SW 1271 (cell line): ENCODE data around the gene GNPAT.

ENCODE experiments used
- DNase-seq, 2 experiments: peaks; one replicate each; lab custom pipeline; 2025; lab: John Stamatoyannopoulos, UW

The GNPAT gene

GRCh38 chr1:231317306-231318014 lies 76.4 kb downstream of the GNPAT start:
- no peak for DNase-seq

DNA sequence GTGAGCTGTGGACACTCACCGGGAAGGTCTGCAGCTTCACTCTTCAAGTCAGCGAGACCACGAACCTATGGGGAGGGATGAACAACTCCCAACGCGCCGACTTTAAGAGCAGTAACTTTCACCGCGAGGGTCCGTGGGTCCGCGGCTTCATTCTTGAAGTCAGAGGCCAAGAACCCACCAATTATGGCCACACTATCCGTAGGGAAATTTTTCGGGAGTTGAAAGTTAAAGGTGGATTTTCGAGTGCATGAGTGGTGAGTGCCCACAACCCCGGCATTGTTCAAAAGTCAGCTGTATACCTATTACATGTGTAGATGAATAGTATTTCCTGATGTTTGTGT lies 77.0 kb downstream of the GNPAT start:
- no peak for DNase-seq

DNA sequence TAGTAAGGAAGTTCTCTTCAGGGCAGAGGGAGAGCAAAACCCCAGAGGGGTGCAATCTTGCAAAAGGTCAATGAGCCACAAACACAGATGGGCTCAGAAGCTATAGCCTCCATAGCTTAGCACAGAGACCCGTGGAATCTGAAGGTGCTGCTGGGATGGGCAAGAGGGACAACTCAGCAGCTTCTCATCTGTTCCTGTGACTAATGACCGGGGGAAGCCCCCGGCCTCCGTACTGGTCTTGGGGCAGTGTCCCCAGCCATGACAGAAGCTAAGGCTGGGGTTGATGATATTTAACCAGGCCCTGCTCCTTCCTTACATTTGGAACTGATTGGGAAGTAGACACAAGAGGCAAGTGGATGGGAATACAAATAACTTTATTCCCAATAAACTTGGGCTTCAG lies 77.6 kb downstream of the GNPAT start:
- no peak for DNase-seq

- DNase-seq = no peak
Measured at GRCh38 chr1:231319080-231319479, 78.1 kb downstream of the GNPAT start.

DNA sequence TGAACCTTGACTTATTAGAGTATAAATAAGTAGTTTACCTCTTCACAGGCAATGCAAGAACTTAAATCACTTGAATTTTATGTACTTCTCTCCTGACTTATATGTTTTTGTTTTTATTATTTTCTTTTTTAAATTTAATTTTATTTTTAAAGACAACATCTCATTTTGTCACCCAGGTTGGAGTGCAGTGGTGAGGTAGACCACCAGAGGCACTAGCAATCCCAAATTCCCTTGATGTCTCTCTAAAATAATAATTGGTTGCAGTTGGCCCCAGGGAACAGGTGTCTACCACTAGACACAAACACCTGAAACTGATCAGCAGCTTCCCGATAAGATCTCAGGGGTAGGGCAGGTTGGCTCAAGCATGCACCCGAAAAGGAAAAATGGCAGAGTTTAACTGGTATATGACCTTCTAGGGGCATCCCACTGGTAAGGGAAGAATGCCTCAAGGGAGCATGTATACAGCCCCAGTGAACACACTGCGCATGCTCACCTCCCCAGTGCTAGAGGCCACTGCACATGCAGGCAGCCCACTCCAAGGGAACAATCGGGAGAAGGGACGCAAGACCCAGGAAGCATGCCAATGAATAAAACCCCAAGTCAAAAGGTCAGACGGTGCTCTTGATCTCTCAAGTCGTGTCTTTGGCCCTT lies 82.0 kb downstream of the GNPAT start:
- no peak for DNase-seq

GRCh38 chr1:231324660-231325059 lies 83.6 kb downstream of the GNPAT start:
- no peak for DNase-seq

- no peak for DNase-seq
Measured at GRCh38 chr1:231326248-231326647, 85.2 kb downstream of the GNPAT start.
